ENCODE results near the gene APC2.
"Not testable (repeated sequence)": the region's sequence is repeated elsewhere in the genome, so short reads cannot be mapped to it uniquely, and the experiment has no call there.

Gene APC2

GRCh38 chr19:1497578-1498235 is 47.8 kb downstream of the APC2 start:
- DNase-seq = no peak

DNA sequence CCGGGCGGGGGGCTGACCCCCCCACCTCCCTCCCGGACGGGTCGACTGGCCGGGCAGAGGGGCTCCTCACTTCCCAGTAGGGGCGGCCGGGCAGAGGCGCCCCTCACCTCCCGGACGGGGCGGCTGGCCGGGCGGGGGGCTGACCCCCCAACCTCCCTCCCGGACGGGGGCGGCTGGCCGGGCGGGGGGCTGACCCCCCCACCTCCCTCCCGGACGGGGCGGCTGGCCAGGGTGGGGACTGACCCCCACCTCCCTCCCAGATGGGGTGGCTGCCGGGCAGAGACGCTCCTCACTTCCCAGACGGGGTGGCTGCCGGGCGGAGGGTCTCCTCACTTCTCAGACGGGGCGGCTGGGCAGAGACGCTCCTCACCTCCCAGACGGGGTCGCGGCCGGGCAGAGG is 49.3 kb downstream of the APC2 start:
- DNase-seq = not testable (repeated sequence)

- DNase-seq = no peak
These were observed 51.3 kb downstream of the APC2 start for GRCh38 chr19:1501200-1501595.

DNA sequence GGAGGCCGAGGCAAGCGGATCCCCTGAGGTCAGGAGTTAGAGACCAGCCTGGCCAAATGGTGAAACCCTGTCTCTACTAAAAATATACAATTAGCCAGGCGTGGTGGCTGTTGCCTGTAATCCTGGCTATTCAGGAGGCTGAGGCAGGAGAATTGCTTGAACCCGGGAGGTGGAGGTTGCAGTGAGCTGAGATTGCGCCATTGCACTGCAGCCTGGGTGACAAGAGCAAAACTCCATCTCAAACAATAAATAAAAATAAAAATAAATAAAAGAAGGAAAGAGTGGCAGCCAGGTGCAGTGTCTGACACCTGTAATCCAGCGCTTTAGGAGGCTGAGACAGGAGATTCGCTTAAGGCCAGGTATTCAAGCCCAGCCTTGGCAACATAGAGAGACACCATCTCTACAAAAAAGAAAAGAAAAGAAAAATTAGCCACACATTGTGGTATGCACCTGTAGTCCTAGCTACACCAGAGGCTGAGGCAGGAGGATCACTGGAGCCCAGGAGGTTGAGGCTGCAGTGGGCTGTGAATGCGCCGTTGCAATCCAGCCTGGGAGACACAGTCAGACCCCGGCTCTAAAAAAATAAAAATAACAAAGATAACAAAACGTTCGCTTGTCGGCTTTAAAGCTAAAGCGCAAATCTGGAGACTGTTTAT is 52.6 kb downstream of the APC2 start:
- DNase-seq = no peak

GRCh38 chr19:1503089-1503924 is 53.4 kb downstream of the APC2 start:
- no peak for DNase-seq

DNA sequence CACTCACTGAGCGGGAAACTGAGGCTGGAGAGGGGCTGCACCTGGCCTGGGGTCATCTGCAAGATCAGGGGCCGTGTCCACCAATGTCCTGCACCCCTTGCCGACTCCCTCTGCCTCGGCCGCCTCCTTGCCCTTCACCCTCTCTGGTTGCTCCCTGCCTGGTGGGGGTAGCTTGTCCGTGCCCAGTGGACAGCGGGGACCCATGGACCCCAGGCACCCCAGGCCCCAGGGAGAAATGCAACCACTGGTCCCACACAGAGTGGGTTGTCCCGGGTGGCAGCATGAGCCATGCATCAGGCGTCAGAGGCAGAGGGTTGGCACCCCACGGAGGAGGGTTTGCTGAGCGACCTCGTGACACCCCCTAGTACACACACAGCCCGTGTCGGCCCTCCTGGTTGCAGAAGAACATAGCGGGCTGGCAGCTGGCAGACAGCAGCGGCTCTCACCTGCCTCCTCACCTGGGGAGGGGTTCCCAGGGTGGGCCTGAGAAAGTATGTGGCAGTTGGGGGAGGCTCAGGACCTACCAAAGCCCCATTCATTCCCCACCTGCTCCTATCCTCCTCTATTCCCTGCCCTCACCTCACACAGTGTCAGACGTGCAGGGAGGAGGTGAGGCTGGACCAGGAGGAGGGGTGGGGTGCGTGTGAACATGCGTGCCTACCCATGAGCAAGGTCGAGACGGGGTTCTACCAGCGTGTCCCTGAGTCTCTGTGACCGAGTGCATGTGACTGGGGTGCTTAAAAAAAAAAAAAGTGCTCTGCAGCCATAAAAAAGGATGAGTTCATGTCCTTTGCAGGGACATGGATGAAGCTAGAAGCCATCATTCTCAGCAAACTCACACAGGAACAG is 54.2 kb downstream of the APC2 start:
- DNase-seq = no peak

GRCh38 chr19:1505012-1505411 is 55.1 kb downstream of the APC2 start:
- no peak for DNase-seq

DNA sequence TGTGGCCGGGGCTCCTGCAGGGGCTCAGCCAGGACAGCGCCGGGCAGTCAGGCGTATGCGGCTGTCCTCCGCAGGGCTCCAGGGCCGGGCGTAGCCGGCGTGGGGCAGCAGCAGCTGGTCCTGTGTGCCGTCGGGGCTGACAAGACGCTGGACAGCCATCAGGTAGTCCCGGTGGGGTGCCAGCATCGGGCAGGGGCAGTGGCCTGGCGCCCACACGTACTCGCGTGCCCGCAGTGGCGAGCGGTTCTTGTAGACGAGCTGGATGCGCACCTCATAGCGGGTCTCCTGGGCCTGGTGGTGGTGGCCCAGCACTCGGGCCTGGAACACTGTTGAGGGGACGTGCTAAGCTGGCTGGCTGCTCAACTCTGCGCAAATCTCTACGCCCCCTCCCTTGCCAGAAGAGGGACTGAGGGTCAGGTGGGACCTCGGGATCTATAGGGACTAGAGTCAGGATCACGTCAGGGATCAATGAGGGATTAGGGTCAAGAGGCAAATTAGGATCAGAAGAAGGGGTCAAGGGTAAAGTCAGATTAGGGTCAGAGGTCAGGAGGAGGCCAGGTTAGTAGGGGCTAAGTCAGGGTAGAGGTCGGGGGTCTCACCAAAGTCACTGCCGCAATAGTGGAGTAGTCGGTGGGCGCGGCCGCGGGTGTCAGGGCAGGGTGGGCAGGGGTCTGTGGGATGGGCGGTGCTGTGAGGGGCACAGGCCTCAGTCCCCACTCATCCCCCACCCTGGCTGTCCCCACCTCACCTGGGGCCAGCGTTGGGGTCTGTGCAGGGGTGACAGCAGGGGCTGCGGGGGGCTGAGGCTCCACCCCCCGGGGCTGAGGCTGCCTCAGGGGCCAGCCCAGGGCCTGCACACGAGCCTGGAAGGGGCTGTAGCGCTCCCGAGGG is 56.3 kb downstream of the APC2 start:
- no peak for DNase-seq

GRCh38 chr19:1507192-1507660 is 57.3 kb downstream of the APC2 start:
- DNase-seq = no peak

DNA sequence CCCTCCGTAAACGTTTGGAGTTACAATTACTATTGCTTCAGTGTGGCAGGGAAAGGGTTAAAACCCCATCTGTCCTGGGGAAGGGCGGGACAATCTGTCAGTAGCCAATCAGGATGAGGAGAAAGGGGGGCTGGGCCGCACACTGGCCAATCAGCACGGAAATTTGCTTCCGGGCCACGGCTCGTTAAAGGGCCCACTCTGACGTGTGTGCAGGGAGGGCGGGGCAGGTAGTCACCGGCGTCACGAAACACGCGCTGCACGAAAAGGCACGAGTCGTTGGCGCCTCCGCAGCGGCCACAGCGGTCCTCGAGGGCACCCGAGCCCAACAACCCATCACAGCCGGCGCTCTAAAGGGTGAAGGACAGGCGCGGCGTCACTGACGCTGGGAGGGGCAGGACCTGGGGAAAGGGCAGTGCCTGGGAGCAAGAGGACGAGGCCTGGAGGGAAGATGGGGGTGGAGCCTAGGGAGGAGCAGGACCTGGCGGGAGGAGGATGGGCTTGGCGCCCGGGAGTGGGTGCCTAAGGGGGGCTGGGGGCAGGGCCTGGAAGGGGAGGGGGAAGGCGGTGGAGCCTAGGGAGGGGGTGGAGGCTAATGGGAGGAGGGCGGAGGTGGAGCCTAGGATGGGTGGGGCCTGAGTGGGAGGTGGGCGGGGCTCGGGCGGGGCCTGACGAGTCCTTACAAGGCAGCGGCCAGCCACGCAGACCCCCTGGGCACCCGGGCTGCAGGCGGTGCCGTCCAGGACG is 58.0 kb downstream of the APC2 start:
- DNase-seq = no peak

- DNase-seq = no peak
These were observed 58.6 kb downstream of the APC2 start for GRCh38 chr19:1508507-1508856.

DNA sequence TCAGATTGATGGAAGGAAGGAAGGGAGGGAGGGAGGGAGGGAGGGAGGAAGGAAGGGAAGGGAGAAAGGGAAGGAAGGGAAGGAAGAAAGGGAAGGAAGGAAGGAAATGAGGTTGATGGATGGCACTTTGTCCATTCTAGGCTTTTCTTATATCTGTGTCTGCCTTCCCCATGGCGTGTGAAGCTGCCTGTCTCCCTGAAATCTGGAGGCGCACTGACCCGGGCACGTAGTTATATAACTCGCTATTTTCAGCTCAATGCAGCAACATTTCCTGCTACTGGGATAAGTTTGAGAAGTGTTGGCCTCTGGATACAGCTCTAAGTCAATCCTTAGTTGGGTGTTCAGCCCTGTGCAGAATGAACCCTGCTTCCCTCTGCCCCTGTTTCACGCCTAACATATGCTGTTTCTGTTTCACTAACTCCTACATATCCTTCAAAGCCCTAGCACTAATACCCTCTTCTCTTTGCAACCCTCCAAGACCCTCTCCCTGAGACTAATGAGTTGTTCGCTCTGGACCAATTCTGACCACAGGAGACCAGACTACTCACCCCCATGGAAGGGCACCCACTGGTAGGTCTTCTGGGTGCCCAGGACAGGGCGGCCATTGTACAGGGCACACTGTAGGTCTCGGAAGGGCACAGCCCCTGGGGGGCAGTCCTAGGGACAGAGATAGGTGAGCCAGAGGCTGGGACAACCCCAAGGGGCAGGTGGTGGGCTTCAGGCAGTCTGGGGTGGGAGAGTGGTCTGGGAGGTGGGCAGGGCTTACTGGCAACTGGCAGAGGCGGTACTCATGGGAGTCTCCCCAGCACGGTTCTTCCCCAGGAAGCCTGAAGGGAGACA is 59.9 kb downstream of the APC2 start:
- no peak for DNase-seq

DNA sequence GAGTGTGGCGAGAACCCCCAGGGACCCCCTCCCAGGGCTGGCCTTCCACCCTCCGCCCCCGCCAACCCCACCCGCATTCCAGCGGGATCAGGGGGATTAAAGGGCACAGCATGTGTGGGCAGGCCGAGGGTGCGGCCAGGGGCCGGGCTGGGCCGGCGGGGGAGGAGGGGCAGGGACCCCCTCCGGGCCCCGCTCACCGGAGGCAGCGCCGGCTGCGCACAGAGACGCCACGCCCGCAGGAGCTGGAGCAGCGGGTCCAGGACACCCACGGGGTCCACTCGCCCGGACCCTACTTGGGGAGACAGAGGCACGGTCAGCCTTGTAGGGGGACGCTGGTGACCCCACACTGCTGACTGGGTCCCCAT is 60.5 kb downstream of the APC2 start:
- no peak for DNase-seq

- DNase-seq = no peak
These were observed 60.9 kb downstream of the APC2 start for GRCh38 chr19:1510807-1511206.

- DNase-seq = no peak
These were observed 61.7 kb downstream of the APC2 start for GRCh38 chr19:1511318-1512317.

GRCh38 chr19:1512671-1513498 is 63.0 kb downstream of the APC2 start, which contains the start of gene ADAMTSL5:
Gene ADAMTSL5, minus strand, starts transcription at chr19:1513019. Its CDS starts 2,076 bp downstream, at chr19:1510943.
- DNase-seq = no peak

- no peak for DNase-seq
These were observed 63.8 kb downstream of the APC2 start for GRCh38 chr19:1513499-1514294.

All from NK-92 treated with Interleukin-12 subunit alpha and Interleukin-12 subunit beta, amount 100 ng/mL, for 24 hours (cell line).